AG08396 (cell line): ENCODE results near the gene C16orf54.
"Not testable (repeated sequence)": the region's sequence is repeated elsewhere in the genome, so short reads cannot be mapped to it uniquely, and the experiment has no call there.

ENCODE experiments used
- DNase-seq: peaks from one replicate; pipeline ENCODE4 v3.0.0; 2012; ENCODE audit warnings: low spot score, mixed read lengths

C16orf54 gene

DNA sequence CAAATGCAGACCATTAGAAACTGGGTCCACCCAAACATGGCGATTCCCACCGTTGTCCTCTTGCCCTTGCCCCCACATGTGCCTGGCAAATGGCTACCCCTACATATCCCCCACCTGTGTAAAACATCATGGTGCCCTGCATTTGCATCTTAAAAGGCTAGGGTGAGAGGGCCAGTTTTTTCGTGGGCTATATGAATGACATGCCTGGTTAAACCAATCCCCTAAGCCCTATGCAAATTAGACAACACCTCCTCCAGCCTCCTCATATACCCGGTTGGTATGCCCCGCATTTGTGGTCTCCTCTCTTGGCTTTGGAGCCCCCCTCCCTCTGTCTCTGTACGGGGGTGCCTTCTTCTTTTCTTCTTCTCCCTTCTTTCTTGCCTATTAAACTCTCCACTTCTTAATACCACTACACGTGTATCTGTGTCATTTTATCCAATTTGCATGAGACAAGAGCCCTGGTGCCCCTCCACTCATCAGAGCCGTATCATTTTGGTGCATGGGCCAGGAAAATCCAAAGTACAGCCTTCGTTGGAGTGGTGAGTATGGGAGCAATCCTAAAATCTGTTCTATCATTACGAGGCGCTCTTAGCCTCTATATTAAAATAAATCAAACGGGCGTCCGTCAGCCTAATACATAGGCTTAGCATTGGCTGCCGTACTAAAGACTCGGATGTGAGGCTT lies 36.7 kb downstream of the C16orf54 start:
- no peak for DNase-seq

- not testable (repeated sequence) for DNase-seq
Observed at GRCh38 chr16:29707160-29707559, 38.6 kb downstream of the C16orf54 start.

GRCh38 chr16:29705030-29705429 lies 40.8 kb downstream of the C16orf54 start:
- DNase-seq = no peak

- no peak for DNase-seq
Observed at GRCh38 chr16:29702269-29702668, 43.5 kb downstream of the C16orf54 start.

- no peak for DNase-seq
Observed at GRCh38 chr16:29701214-29701555, 44.6 kb downstream of the C16orf54 start.

DNA sequence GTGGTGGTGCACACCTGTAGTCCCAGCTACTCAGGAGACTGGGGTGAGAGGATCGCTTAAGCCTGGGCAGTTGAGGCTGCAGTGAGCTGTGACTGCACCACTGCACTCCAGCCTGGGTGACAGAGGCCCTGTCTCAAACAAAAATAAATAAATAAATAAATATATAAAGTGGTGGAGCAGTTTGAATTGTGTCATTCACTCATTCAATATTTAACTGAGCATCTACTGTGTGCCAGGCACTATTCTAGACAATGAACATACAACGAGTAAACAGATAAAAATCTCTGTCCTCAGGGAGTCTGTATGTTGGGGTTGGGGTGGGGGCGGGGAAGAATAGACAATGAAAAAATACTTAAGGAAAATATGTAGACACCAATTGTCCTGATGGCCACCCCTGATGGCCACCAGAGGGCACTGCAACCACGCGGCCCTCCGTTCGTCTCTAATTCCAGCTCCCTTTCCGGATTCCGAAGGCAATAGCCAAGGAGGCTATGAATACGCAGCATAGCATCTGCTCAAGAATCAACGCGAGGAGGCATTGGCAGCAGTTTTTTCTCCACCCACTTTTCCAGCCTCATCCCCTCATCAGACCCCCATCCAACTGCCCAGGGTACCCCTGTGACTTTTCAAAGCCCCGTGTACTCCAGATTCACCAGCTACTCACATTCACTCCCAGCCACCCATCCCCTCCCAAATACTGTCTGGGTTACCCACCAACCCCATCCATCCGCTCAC lies 45.4 kb downstream of the C16orf54 start:
- DNase-seq = peak; percentile 94

GRCh38 chr16:29699324-29700219 lies 46.2 kb downstream of the C16orf54 start:
- DNase-seq = peak; percentile 4

- no peak for DNase-seq
Observed at GRCh38 chr16:29698484-29699323, 47.1 kb downstream of the C16orf54 start.

DNA sequence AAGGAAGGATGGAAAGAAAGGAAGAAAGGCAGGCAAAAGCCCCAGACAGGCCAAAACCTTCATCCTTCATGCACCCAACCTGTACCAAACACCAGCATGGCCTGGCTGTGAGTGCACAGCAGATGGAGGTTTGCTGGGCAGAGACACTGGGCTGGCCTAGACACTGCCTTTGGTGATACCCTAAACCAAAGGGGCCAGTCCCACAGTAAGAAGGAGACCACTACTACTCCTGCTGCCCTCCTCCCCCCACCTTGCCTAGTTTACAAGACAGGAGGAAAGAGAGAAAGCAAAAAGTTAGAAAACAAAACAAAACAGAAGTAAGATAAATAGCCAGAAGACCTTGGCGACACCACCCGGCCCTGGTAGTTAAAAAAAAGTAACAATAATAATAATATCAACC lies 47.7 kb downstream of the C16orf54 start:
- no peak for DNase-seq

GRCh38 chr16:29697391-29697790 lies 48.4 kb downstream of the C16orf54 start:
- DNase-seq = no peak

GRCh38 chr16:29696881-29697331 lies 48.9 kb downstream of the C16orf54 start:
- DNase-seq = no peak

DNA sequence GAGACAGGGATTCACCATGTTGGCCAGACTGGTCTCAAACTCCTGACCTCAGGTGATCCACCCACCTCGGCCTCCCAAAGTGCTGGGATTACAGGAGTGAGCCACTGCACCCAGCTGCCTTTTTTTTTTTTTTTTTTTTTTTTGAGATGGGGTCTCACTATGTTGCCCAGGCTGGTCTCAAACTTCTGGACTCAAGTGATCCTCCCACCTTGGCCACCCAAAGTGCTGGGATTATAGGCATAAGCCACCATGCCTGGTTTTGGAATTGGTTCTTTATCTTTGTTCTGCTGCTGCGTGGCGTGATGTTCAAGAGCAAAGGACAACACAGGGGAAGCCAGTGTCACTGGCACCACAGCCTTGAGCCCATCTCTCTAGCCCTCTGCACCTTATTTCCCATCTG lies 50.1 kb downstream of the C16orf54 start:
- DNase-seq = not testable (repeated sequence)

DNA sequence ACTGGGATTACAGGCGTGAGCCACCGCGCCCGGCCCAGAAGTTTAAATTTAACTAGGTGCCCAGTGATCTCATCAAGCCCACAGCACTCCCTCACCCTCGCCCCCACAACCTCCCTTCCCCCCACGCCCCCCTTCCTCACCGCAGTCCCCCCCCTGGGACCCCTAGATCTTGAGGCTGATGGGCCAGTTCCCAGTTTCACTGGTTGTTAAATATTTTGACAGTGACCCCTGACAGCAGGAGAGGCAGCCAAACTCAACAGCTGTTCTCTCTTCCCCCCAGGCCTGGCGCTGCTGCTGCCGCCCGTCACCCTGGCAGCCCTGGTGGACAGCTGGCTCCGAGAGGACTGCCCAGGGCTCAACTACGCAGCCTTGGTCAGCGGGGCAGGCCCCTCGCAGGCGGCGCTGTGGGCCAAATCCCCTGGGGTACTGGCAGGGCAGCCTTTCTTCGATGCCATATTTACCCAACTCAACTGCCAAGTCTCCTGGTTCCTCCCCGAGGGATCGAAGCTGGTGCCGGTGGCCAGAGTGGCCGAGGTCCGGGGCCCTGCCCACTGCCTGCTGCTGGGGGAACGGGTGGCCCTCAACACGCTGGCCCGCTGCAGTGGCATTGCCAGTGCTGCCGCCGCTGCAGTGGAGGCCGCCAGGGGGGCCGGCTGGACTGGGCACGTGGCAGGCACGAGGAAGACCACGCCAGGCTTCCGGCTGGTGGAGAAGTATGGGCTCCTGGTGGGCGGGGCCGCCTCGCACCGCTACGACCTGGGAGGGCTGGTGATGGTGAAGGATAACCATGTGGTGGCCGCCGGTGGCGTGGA lies 51.2 kb downstream of the C16orf54 start:
- no peak for DNase-seq

GRCh38 chr16:29692606-29693005 lies 53.2 kb downstream of the C16orf54 start:
- not testable (repeated sequence) for DNase-seq
